ENCODE results near the gene IER2.
"Not testable (repeated sequence)": the region's sequence is repeated elsewhere in the genome, so short reads cannot be mapped to it uniquely, and the experiment has no call there.

IER2 gene

DNA sequence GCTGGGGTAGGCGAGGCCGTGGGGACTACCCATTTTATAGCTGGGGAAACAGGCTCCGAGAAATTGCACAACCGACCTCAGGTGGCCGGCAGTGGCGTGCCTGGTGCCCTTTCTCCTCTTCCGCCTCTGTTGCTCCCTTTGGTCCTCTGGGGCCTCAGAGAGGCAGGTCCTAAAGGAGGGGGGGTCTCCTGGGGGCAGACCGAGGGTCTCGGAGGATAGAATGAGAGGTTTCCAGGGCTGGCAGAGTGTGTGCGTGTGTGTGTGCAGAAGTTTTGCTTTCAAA is 11.4 kb upstream of the IER2 start:
- ATAC-seq (ENCODE audit: low read depth) (no peak), DNase-seq (ENCODE audit: low spot score) (no peak)
- H3K4me1 ChIP-seq (ENCODE audit: insufficient read depth, poor library complexity, severe bottlenecking) = peaks cover 5% of the 10 kb centered on the region
- no peaks in the 10 kb centered on the region for H3K27me3 ChIP-seq (ENCODE audit: insufficient read depth, poor library complexity, severe bottlenecking)
- no peak overlapping the region for H3K27ac ChIP-seq (ENCODE audit: poor library complexity, severe bottlenecking)
- TF ChIP-seq, protein P1, sequence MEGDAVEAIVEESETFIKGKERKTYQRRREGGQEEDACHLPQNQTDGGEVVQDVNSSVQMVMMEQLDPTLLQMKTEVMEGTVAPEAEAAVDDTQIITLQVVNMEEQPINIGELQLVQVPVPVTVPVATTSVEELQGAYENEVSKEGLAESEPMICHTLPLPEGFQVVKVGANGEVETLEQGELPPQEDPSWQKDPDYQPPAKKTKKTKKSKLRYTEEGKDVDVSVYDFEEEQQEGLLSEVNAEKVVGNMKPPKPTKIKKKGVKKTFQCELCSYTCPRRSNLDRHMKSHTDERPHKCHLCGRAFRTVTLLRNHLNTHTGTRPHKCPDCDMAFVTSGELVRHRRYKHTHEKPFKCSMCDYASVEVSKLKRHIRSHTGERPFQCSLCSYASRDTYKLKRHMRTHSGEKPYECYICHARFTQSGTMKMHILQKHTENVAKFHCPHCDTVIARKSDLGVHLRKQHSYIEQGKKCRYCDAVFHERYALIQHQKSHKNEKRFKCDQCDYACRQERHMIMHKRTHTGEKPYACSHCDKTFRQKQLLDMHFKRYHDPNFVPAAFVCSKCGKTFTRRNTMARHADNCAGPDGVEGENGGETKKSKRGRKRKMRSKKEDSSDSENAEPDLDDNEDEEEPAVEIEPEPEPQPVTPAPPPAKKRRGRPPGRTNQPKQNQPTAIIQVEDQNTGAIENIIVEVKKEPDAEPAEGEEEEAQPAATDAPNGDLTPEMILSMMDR (IDR thresholded peaks at IDR 0.05; ENCODE audit: poor library complexity, severe bottlenecking) = no peak
- H3K4me3 ChIP-seq (ENCODE audit: severe bottlenecking) = no peak overlapping the region
- peaks cover 46% of the 10 kb centered on the region for H3K36me3 ChIP-seq (ENCODE audit: low read depth)
- no peaks in the 10 kb centered on the region for H3K9me3 ChIP-seq (ENCODE audit: severe bottlenecking)

DNA sequence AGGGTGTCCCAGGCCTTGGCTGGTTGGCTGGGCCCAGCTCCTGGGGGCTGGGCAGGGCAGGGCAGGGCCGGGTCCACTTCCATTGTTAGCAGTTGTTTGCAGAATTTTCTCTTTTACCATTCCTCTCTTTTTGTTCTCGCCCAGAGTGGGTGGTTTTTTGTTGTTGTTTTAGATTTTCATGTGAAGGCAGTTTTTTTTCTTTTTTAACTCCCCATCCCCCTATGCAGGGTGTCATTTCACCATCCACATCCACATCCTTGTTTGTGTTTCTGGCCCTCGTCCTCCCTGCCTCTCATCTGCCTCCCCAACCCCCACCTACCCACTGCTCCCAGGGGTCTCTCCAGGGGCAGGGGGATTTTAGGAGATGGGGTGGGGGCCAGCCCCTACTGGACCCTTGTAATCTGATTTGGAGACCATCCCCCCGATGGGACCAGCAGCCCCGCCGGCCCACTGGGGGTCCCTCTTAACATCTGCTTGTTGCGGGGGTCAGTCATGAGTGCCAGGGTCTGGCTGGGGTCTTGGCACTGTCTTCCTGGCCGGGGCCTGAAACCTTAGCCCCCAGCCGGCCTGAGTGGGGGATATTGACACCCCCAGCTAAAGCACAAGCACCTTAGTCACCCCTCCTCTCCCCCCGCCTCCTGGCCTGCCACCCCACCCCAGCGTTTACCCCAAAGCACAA is 10.4 kb upstream of the IER2 start:
- ATAC-seq (ENCODE audit: low read depth) = no peak
- H3K9me3 ChIP-seq (ENCODE audit: severe bottlenecking) = no peaks in the 10 kb centered on the region
- H3K27ac ChIP-seq (ENCODE audit: poor library complexity, severe bottlenecking) = no peak overlapping the region
- no peak overlapping the region for H3K4me3 ChIP-seq (ENCODE audit: severe bottlenecking)
- peaks cover 55% of the 10 kb centered on the region for H3K36me3 ChIP-seq (ENCODE audit: low read depth)
- TF ChIP-seq, protein P1 (IDR thresholded peaks at IDR 0.05; ENCODE audit: poor library complexity, severe bottlenecking) = no peak
- H3K4me1 ChIP-seq (ENCODE audit: insufficient read depth, poor library complexity, severe bottlenecking) = peaks cover 5% of the 10 kb centered on the region
- DNase-seq (ENCODE audit: low spot score) = no peak
- H3K27me3 ChIP-seq (ENCODE audit: insufficient read depth, poor library complexity, severe bottlenecking) = no peaks in the 10 kb centered on the region

DNA sequence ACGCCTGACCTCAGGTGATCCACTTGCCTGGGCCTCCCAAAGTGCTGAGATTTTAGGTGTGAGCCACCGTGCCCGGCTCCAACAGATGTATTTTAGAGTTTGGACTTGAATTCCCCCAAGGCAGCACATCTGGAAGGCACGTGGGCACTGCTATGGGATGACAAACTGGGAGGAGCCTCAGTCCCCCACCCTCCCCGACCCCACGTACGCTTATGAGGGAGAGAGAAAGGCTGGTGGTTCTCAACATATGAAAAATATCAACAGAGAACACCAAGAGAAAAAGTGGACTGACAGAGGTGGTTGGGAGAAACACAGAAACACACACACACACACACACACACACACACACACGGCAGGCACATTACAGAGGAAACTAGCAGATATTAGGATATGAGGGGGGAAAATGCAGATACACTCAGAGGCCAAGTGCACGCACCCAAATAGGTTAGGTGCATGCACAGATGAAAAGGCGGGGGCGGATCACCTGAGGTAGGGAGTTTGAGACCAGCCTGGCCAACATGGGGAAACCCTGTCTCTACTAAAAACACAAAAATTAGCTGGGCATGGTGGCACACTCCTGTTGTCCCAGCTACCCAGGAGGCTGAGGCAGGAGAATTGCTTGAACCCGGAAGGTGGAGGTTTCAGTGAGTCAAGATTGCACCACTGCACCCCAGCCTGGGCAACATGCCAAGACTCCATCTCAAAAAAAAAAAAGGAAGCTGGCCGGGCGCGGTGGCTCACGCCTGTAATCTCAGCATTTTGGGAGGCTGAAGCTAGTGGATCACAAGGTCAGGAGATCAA is 3.2 kb upstream of the IER2 start:
- Histone ChIP-seq H3K27ac (ENCODE audit: poor library complexity, severe bottlenecking) (no peak overlapping the region), H3K27me3 (ENCODE audit: insufficient read depth, poor library complexity, severe bottlenecking) (no peaks in the 10 kb centered on the region), H3K36me3 (ENCODE audit: low read depth) (peaks cover 29% of the 10 kb centered on the region), H3K4me1 (ENCODE audit: insufficient read depth, poor library complexity, severe bottlenecking) (peaks cover 5% of the 10 kb centered on the region), H3K9me3 (ENCODE audit: severe bottlenecking) (no peaks in the 10 kb centered on the region), H3K4me3 (ENCODE audit: severe bottlenecking) (no peak overlapping the region)
- TF ChIP-seq, protein P1 (IDR thresholded peaks at IDR 0.05; ENCODE audit: poor library complexity, severe bottlenecking) = no peak
- no peak for DNase-seq (ENCODE audit: low spot score)
- ATAC-seq (ENCODE audit: low read depth) = no peak

DNA sequence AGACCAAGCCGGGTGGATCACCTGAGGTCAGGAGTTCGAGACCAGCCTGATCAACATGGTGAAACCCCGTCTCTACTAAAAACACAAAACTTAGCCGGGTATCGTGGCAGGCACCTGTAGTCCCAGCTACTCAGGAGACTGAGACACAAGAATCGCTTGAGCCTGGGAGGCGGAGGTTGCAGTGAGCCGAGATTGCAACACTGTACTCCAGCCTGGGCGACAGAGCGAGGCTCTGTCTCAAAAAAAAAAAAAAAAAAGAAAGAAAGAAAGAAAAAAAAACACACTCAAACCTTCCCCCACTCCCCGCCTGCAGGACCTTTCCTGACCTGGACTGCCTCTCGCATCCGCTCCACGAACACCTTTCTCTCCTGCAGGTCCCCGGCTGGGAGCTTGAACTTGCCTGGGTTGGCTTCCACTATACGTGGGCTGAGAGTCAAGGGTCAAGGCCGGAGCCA is 1.0 kb upstream of the IER2 start:
- H3K36me3 ChIP-seq (ENCODE audit: low read depth) = peaks cover 33% of the 10 kb centered on the region
- peak overlapping the region; percentile 92 for H3K27ac ChIP-seq (ENCODE audit: poor library complexity, severe bottlenecking)
- not testable (repeated sequence) for DNase-seq (ENCODE audit: low spot score)

DNA sequence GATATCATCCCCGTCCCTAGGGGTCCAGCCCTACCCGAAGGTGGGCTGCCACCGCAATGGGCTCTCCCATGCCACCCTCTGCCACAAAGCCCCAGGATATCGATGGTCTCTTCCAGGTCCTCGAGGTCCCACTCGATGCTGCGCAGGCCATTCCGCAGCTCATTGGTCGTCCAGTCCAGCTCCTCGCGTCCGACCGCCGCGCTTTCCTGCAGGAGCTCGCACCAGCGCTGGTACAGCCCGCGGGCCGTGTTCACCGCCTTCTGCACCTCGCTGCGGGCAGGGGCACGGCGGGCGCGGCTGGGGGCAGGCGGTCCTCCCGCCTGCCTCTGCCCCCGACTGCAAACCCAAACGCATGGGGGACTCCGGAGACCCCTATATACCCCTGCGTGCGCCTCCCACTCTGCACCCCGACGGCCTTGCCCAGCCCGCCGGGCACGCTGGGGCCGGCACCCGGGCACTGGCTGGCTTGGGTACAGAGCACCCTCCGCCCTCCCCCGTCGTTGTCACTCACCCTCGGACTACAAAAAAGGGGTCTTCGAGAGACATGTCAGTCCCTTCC is 504 bp upstream of the IER2 start:
- H3K9me3 ChIP-seq (ENCODE audit: severe bottlenecking) = no peaks in the 10 kb centered on the region
- H3K4me1 ChIP-seq (ENCODE audit: insufficient read depth, poor library complexity, severe bottlenecking) = no peaks in the 10 kb centered on the region
- DNase-seq (ENCODE audit: low spot score) (no peak), ATAC-seq (ENCODE audit: low read depth) (peak; percentile 3; the same call in 2 of the 3 replicates)
- peaks cover 33% of the 10 kb centered on the region for H3K36me3 ChIP-seq (ENCODE audit: low read depth)
- TF ChIP-seq, protein P1 (IDR thresholded peaks at IDR 0.05; ENCODE audit: poor library complexity, severe bottlenecking) = no peak
- H3K27me3 ChIP-seq (ENCODE audit: insufficient read depth, poor library complexity, severe bottlenecking) = no peaks in the 10 kb centered on the region
- peak overlapping the region; percentile 91 for H3K4me3 ChIP-seq (ENCODE audit: severe bottlenecking)
- H3K27ac ChIP-seq (ENCODE audit: poor library complexity, severe bottlenecking) = peak overlapping the region; percentile 92

More for the DNA sequence above, 1.0 kb upstream of the IER2 start:
- H3K4me3 ChIP-seq (ENCODE audit: severe bottlenecking) = peak overlapping the region; percentile 91
- H3K4me1 ChIP-seq (ENCODE audit: insufficient read depth, poor library complexity, severe bottlenecking); H3K27me3 ChIP-seq (ENCODE audit: insufficient read depth, poor library complexity, severe bottlenecking); H3K9me3 ChIP-seq (ENCODE audit: severe bottlenecking); ATAC-seq (ENCODE audit: low read depth): not testable (repeated sequence)
